GM12801 (cell line): Measurements from ENCODE around the gene COPZ1.

Experiments used
- TF ChIP-seq, protein P1 (sequence below): IDR thresholded peaks from one replicate; pipeline ENCODE4 v1.5.1; 2011; ENCODE audit warnings: control low read depth; ENCODE audit not compliant: insufficient read length; ENCODE audit errors: extremely low read depth

The COPZ1 gene

DNA sequence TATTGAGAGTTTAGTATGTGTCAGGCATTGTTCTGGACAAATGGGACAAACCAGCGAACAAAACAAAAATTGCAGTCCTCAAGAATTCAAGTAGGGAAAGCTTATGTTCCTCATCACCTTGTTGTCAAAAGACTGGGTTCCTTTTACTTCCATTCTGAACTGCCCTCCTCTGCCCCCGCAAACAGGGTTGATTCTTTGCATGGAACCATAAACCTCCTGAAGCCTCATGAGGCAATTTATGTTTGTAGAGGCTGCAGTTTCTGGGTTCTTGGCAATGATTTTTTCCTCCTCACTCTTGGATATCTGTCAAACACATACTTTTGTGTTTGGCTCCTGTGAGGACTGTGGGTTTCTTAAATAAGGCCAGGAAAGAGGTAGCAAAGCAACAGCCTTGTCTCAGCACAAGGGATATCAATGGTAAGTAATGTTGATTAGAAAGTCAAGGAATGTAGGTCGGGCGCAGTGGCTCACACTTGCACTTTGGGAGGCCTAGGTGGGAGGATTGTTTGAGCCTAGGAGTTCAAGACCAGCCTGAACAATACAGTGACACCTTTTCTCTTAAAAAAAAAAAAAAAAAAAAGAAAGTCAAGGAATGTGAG is 13.9 kb downstream of the COPZ1 start:
- TF ChIP-seq, protein P1, sequence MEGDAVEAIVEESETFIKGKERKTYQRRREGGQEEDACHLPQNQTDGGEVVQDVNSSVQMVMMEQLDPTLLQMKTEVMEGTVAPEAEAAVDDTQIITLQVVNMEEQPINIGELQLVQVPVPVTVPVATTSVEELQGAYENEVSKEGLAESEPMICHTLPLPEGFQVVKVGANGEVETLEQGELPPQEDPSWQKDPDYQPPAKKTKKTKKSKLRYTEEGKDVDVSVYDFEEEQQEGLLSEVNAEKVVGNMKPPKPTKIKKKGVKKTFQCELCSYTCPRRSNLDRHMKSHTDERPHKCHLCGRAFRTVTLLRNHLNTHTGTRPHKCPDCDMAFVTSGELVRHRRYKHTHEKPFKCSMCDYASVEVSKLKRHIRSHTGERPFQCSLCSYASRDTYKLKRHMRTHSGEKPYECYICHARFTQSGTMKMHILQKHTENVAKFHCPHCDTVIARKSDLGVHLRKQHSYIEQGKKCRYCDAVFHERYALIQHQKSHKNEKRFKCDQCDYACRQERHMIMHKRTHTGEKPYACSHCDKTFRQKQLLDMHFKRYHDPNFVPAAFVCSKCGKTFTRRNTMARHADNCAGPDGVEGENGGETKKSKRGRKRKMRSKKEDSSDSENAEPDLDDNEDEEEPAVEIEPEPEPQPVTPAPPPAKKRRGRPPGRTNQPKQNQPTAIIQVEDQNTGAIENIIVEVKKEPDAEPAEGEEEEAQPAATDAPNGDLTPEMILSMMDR = no peak

DNA sequence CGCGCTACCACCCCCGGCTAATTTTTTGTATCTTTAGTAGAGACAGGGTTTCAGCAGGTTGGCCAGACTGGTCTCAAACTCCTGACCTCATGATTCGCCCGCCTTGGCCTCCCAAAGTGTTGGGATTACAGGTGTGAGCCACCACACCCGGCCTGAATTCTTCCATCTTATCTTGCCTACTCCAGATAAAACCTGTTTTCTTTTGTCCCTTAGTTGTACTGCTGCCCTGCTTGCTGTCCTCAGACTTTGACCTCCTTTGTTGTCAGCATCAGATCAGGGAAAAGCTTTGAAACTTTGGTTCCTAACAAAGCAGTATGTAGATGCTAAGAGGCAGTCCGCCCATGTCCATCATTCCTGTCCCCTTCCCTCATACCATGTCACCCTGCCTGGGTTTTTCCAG is 15.9 kb downstream of the COPZ1 start:
- TF ChIP-seq, protein P1 = no peak

DNA sequence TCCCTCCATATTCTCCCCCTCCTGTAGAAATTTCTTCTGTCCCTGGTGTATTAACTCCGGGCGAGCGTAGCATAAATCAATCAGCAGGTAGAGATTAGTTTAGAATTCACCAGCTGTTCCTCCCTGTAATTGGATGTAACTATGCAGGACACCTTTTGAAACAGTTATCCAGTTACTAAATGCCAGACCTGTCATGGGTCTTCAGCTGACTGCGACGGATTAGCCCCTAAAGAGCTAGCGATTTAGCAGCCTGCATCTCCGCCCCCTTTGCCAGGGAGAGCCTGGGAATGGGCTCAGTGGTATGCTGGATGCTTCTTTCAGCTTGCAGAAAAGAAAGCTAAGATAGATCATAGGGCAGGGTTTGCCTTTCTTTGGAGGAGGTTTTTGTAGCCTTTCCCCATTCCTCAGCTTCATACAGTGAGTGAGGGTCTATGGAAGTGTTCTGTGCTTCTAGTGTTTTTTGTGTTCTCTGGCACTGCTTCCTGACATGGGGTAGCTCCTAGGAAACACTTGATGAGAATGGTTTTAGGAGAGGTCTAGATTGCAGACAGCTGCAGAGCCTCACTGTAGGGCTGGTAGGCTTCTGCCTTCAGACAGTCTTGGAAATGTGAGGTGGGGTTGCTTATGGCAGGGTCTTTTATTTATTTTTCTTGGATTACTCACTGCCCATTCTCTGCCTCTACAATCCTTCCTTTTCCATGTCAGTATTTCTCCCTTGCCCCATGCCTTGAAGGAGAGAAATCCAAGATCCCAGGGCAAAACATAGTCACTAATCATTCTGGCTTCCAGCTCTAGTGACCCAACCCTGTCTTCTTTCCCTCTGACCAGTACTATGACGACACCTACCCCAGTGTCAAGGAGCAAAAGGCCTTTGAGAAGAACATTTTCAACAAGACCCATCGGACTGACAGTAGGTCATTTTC is 16.7 kb downstream of the COPZ1 start:
- TF ChIP-seq, protein P1 = no peak

DNA sequence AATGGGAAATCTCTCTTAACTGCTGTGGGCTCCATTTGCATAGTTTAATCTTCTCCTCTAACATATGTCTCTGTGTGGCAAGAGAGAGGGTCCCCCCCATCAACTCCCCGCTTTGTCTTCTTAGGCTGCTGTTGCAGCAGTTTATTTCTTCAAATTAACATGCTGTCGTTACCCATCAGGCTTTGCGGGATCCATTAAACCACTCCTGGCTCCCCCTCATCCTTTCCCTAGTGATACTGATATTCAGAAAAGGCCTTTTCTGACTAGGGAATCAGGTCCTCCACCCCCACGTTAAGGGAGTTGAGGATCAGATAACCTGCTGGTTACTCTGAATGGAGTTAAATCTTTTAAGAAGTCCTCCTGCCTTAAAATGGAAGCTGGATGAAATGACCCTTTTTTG is 24.1 kb downstream of the COPZ1 start:
- TF ChIP-seq, protein P1 = no peak

DNA sequence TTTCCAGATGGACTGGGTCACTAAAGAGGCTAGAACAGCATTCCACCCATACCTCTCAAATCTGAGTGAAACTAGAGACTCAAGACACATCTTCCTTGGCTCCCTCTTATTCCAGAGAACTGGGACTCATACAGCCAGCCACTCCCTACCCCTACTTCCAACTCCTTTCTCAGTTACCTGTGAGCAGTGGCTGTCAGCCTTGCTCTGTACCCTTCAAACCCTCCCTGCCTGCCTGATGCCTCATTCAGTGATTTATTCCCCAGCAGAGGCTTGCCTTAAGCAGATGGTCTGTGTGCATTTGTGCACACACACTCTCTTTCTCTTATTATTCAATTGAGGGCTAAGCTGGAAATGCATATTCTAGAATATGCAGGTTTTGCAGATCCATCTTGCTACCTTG is 24.7 kb downstream of the COPZ1 start:
- TF ChIP-seq, protein P1 = no peak

DNA sequence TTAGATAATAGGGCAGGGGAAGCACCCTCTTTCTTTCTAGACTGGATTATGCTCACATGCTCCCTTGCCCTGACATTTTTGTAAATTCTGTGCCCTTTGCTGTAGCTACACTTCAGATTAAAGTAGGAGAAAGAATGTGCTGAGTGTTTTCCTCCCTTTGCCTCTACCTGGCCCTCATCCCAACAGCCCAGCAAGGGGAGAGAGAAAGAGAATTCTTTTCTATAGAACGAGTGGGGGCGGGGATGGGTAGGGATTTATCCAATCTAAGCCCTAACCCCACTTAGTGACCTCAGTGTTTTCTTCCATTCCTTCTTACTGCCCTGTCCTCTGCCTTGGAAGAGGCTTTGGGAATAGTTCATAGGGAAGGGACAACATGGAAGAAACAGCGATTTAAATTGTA is 25.8 kb downstream of the COPZ1 start:
- TF ChIP-seq, protein P1 = no peak

DNA sequence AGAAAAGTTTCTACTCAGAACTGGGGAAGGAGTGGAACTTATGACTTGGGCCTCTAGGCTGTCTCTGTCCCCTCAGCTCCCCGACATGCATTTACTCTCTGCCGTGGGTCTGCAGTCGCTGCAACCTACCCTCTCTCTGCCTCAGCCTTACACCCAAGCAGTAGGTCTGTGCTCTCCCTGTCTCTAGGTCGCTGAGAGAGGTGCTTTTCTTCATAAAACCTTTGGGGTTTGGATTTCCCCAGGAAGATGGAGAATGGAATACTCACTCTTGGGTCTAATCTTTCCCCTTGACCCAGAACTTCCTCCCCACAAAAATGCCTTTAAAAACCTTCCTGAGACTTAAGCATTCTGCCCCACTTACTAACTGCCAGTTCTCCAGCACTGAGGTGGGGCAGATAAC is 26.4 kb downstream of the COPZ1 start:
- TF ChIP-seq, protein P1 = no peak
